GM18867 (cell line): ENCODE results near the gene IFI30.
"Not testable (repeated sequence)": the region's sequence is repeated elsewhere in the genome, so short reads cannot be mapped to it uniquely, and the experiment has no call there.

Experiments
- ATAC-seq: cut with Tn5 transposase; IDR thresholded peaks from one replicate; pipeline ENCODE4 v1.9.1; 2021; ENCODE audit warnings: mild to moderate bottlenecking, moderate library complexity; ENCODE audit not compliant: unreplicated experiment

The IFI30 gene

GRCh38 chr19:18202397-18202777, 28.8 kb downstream of the IFI30 start:
- no peak for ATAC-seq

- no peak for ATAC-seq
Measured at GRCh38 chr19:18202778-18203407, 29.3 kb downstream of the IFI30 start.

- ATAC-seq, result peak; percentile 1
Measured at GRCh38 chr19:18203408-18203862, 29.8 kb downstream of the IFI30 start.

- ATAC-seq, result peak; percentile 85
Measured at GRCh38 chr19:18203863-18204393, 30.3 kb downstream of the IFI30 start, which contains the start of gene RAB3A. Gene RAB3A (minus strand): TSS chr19:18204042. CDS start chr19:18202740, 1,302 bp downstream.

GRCh38 chr19:18204394-18205199, 31.0 kb downstream of the IFI30 start:
- peak; percentile 5 for ATAC-seq

GRCh38 chr19:18205200-18205892, 31.7 kb downstream of the IFI30 start:
- no peak for ATAC-seq

GRCh38 chr19:18206018-18206417, 32.4 kb downstream of the IFI30 start:
- no peak for ATAC-seq

GRCh38 chr19:18208098-18208951, 34.7 kb downstream of the IFI30 start:
- ATAC-seq, result no peak

GRCh38 chr19:18209912-18210311, 36.3 kb downstream of the IFI30 start:
- ATAC-seq, result not testable (repeated sequence)

GRCh38 chr19:18211683-18212082, 38.1 kb downstream of the IFI30 start:
- no peak for ATAC-seq

GRCh38 chr19:18214779-18215433, 41.3 kb downstream of the IFI30 start:
- no peak for ATAC-seq

GRCh38 chr19:18216789-18217188, 43.2 kb downstream of the IFI30 start:
- ATAC-seq, result no peak

GRCh38 chr19:18218159-18218558, 44.5 kb downstream of the IFI30 start:
- no peak for ATAC-seq

- ATAC-seq, result no peak
Measured at GRCh38 chr19:18218600-18218999, 45.0 kb downstream of the IFI30 start.

- no peak for ATAC-seq
Measured at GRCh38 chr19:18219911-18220631, 46.5 kb downstream of the IFI30 start.

- ATAC-seq, result no peak
Measured at GRCh38 chr19:18220632-18221275, 47.1 kb downstream of the IFI30 start.

- no peak for ATAC-seq
Measured at GRCh38 chr19:18221815-18222725, 48.5 kb downstream of the IFI30 start.
